Inferior parietal cortex (tissue), 1 donor: ENCODE results near the gene PALLD.
"Not testable (repeated sequence)": the region's sequence is repeated elsewhere in the genome, so short reads cannot be mapped to it uniquely, and the experiment has no call there.

Source experiments
- DNase-seq: peaks from one replicate; pipeline ENCODE4 v3.0.0-alpha.2; 2016; ENCODE audit errors: extremely low spot score

The PALLD gene

DNA sequence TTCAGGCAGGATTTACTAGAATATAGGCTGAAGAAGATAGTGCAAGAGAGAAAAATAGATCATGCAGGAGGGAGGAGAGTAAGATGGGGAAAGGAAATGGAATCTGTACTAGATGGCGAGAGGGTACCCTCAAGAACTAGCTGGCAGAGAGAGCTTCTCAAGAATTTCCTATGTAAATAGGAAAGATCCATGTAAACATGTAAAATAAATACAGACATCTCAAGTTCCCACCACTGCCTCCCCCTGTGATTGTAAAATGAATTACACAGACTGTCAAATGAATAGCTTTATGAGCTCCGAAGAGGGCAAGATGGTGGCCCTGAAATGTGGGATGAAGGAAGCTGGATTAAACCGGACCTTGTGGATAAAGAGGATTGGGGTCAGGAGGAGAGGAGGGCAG lies 178.0 kb downstream of the PALLD start:
- no peak for DNase-seq

GRCh38 chr4:168677063-168677462 lies 180.2 kb downstream of the PALLD start:
- DNase-seq, result no peak

DNA sequence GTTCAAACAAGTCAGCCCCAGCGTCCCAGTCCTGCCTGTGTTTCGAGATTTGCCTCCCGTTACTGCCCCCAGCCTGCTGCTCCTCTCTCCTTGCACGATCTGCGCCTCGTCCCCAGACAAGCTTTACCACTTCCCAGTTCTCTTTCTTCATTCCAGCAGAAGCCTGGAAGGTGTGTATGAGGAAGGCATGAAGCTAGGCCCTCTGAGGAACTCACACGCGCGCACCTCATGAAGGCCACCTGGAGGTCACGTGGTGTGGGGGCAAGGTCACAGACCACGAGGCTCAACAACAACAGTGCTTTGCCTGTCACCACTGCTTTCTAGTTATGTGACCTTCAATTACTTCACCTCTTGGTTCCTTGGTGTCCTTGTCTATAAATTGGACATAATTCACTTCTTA lies 181.0 kb downstream of the PALLD start:
- no peak for DNase-seq

DNA sequence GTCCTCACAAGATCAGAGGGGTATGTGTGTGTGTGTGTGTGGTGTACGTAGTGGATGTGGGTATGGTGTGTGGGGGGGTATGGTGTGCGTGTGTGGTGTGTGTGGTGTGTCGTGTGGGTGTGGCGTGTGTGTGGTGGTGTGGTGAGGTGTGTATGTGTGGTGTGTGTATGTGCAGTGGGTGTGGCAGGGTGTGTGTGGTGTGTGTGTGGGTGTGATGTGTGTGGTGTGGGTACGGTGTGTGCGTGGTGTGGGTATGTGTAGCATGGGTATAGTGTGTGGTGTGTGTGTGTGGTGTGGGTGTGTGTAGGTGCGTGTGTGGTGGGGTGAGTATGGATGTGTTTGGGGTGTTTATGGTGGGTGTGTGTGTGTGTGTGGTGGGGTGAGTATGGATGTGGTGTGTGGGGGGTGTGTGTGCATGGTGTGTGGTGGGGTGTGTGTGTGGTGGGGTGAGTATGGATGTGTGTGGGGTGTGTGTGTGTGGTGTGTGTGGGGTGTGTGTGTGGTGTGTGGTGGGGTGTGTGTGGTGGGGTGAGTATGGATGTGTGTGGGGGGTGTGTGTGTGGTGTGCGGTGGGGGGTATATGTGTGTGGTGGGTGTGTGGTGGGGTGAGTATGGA lies 182.0 kb downstream of the PALLD start:
- no peak for DNase-seq

- DNase-seq, result no peak
Measured at GRCh38 chr4:168679397-168679796, 182.5 kb downstream of the PALLD start.

DNA sequence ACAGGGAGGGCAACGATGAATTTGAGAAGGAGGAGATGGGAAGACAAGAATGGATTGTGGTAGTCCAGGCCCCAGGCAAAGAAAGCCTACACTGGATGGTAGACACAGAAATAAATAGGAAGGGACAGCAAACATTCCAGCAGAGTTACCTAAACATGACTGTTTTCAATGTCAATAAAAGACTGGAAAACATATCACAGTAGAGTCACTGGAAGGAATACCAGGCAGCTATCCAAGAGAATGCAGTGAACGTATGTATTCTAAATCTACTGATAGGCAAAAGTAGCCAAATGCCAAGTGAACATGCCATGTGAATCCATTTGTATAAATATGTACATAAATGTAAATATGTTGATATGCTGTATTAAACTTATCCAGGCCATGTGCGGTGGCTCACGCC lies 183.0 kb downstream of the PALLD start:
- no peak for DNase-seq

GRCh38 chr4:168682898-168683500 lies 186.1 kb downstream of the PALLD start:
- DNase-seq, result no peak

DNA sequence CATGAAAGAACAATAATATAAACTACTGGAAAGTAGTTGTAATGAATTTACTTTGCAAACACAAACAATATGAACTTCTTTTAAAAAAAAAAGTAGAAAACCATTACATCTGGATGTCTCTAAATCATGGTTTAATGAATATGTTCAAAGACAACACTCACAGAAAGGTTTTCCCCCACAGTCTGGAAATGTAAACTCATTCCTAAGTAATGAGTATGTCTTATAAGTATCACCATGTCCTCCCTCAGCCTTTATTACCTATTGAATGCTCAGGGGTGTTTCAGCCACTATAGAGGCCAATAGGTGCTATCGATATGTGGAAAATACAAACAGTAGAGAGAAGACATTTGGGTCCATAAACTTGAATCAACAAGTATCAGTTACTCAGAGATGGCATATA lies 186.7 kb downstream of the PALLD start:
- no peak for DNase-seq

GRCh38 chr4:168685136-168685809 lies 188.4 kb downstream of the PALLD start:
- DNase-seq, result no peak

- no peak for DNase-seq
Measured at GRCh38 chr4:168688584-168688983, 191.7 kb downstream of the PALLD start.

DNA sequence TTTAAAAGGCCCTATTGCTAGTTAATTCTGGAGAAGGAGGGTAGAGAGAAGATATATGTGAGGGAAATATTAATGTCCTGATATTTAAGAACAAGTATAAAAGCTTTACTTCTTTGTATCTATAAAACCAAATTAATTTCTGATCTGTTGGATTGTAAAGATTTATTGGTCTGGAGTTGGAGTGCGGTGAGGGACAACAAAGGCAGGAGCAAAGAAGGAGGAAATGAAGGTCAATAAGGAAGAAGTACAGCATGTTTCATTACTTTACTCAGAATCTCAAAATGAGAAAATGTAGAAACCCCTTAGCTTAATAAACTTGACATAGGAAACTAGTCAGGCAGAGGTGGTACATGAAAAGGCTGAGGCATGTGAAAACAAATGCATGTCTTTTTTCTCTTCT lies 192.9 kb downstream of the PALLD start:
- no peak for DNase-seq

- DNase-seq, result no peak
Measured at GRCh38 chr4:168690199-168690598, 193.3 kb downstream of the PALLD start.

- DNase-seq, result no peak
Measured at GRCh38 chr4:168691631-168692369, 194.9 kb downstream of the PALLD start.

DNA sequence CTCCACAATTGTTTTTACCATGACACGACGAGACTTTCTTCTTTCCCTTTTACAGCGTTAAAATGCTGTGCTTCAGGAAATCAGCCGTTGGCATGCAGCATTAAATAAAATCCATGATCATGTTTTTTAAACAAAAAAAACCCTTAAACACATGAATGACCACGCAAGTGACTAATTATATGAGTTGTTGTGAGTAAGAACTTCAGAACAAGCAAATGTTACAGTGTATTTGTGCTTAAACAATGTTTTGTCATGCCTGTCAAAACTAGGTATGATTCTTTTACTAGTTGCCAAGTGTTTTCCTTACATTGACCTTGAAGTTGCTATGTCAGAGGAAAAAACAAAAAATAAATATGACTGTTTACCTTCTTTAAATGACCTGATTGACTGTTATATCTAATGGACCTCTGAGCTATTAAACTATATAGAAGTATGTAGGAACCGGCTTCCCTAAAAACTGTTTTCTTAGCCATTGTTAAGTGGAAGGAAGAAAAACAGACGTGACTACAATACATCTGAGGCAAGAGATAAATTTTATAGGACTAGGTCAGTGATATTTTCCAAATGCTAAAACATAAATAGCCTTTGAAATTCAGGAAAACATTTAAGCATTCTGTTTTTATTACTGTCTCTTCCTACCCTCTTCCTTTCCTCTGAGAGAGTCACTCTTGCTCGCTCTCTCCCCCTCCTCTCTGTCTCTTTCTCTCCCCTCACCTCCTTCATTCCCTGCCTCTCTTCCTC lies 197.1 kb downstream of the PALLD start:
- DNase-seq, result no peak

GRCh38 chr4:168694667-168695066 lies 197.8 kb downstream of the PALLD start:
- DNase-seq, result no peak

DNA sequence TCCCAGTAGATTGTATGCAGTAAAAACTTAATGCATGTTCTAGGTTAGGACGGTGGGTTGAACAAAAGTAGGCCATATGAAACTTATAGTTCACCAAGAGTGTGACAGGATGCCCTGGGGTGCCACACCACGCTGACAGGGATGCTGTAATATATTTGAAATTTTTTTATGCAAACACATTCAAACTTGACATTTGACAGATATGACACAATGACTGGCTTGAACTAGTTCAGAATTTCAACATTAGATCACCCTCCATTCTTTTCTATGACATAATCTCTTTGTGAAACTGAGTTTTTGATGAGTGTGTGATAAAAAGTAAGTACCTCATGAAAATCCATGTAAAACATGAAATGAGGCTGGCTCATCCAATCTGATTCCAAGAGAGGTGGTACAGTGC lies 198.4 kb downstream of the PALLD start:
- no peak for DNase-seq

- no peak for DNase-seq
Measured at GRCh38 chr4:168696280-168696679, 199.4 kb downstream of the PALLD start.

- DNase-seq, result no peak
Measured at GRCh38 chr4:168696826-168697225, 200.0 kb downstream of the PALLD start.

- DNase-seq, result no peak
Measured at GRCh38 chr4:168699224-168699878, 202.5 kb downstream of the PALLD start.

- DNase-seq, result no peak
Measured at GRCh38 chr4:168701061-168701460, 204.2 kb downstream of the PALLD start.

DNA sequence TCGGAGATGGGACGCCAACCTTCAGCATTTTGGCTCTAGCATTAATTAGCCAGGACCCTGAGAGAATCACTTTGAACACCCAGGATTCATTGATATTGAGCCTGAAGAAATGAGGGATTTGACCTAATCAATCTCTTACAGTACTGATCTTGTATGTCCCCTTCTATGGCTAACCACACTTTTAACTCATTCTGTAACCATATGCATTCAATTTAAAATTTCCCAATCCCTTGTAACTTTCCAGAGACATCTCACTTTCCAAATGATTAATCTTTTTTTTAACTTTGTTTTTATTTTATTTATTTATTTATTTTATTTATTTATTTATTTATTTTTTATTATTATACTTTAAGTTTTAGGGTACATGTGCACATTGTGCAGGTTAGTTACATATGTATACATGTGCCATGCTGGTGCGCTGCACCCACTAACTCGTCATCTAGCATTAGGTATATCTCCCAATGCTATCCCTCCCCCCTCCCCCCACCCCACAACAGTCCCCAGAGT lies 205.8 kb downstream of the PALLD start:
- DNase-seq, result not testable (repeated sequence)
